MM.1S (cell line): Measurements from ENCODE around the gene PSTPIP2.

Experiments used
- DNase-seq: peaks from one replicate; pipeline ENCODE4 v3.0.0-alpha.2; 2015
- H2AFZ ChIP-seq: fragments of 300-600 bp; sonication (generic); 2 replicates; pipeline ENCODE4 v1.6.0; 2016; ENCODE audit warnings: antibody characterized with exemption, low read length
- H3F3A ChIP-seq: fragments of 300-600 bp; sonication (generic); 2 replicates; pipeline ENCODE4 v1.6.1; 2016; ENCODE audit warnings: mild to moderate bottlenecking, antibody characterized with exemption, low read length, moderate library complexity, mixed read lengths; ENCODE audit not compliant: insufficient read depth
- H3K27ac ChIP-seq: fragments of 300-600 bp; sonication (generic); 2 replicates; pipeline ENCODE4 v1.5.1; 2016; ENCODE audit warnings: mild to moderate bottlenecking, low read length
- H3K27me3 ChIP-seq: fragments of 300-600 bp; sonication (generic); replicated peaks from 2 replicates; pipeline ENCODE4 v1.6.0; 2016; ENCODE audit warnings: low read length; ENCODE audit not compliant: insufficient read depth
- H3K36me3 ChIP-seq: fragments of 300-600 bp; sonication (generic); replicated peaks from 2 replicates; pipeline ENCODE4 v1.6.1; 2016; ENCODE audit warnings: mild to moderate bottlenecking, low read length, mixed read lengths; ENCODE audit not compliant: insufficient read depth
- H3K4me1 ChIP-seq: fragments of 300-600 bp; sonication (generic); 2 replicates; pipeline ENCODE4 v1.6.1; 2016; ENCODE audit warnings: low read length, mixed read lengths
- H3K4me2 ChIP-seq: fragments of 300-600 bp; sonication (generic); 2 replicates; pipeline ENCODE4 v1.6.0; 2016; ENCODE audit warnings: low read depth, low read length
- H3K4me3 ChIP-seq: fragments of 300-600 bp; sonication (generic); 2 replicates; pipeline ENCODE4 v1.5.1; 2016; ENCODE audit warnings: low read length, mixed read lengths
- H3K79me2 ChIP-seq: fragments of 300-600 bp; sonication (generic); 2 replicates; pipeline ENCODE4 v1.6.1; 2016; ENCODE audit warnings: mixed run types, low read length, mixed read lengths
- H3K9ac ChIP-seq: fragments of 300-600 bp; sonication (generic); 2 replicates; pipeline ENCODE4 v1.6.1; 2016; ENCODE audit warnings: low read length, mixed read lengths
- H3K9me2 ChIP-seq: fragments of 300-600 bp; sonication (generic); replicated peaks from 2 replicates; pipeline ENCODE4 v1.6.1; 2016; ENCODE audit warnings: mild to moderate bottlenecking, low read length, mixed read lengths; ENCODE audit not compliant: insufficient read depth
- H3K9me3 ChIP-seq: fragments of 300-600 bp; sonication (generic); replicated peaks from 2 replicates; pipeline ENCODE4 v1.6.1; 2016; ENCODE audit warnings: mild to moderate bottlenecking, low read length, mixed read lengths; ENCODE audit not compliant: insufficient read depth
- H4K20me1 ChIP-seq: fragments of 300-600 bp; sonication (generic); 2 replicates; pipeline ENCODE4 v1.6.1; 2016; ENCODE audit warnings: mild to moderate bottlenecking, low read length, moderate library complexity, mixed read lengths; ENCODE audit not compliant: insufficient read depth
- CTCF ChIP-seq: fragments of 300-600 bp; sonication (generic); IDR thresholded peaks from 2 replicates; pipeline ENCODE4 v1.5.1; 2016; ENCODE audit warnings: antibody characterized with exemption, low read length, mixed read lengths
- EZH2 ChIP-seq: fragments of 300-600 bp; sonication (generic); optimal IDR thresholded peaks from 2 replicates; pipeline ENCODE3; 2017; ENCODE audit warnings: low read depth, mild to moderate bottlenecking, antibody characterized with exemption, low read length, mixed read lengths
- EZH2phosphoT487 ChIP-seq: fragments of 300-600 bp; sonication (generic); IDR thresholded peaks from 2 replicates; pipeline ENCODE4 v1.6.1; 2018; ENCODE audit warnings: antibody characterized with exemption, low read length

The PSTPIP2 gene

GRCh38 chr18:46080156-46080555 is 8.1 kb upstream of the PSTPIP2 start:
- no peak overlapping the region for H2AFZ ChIP-seq
- no peak overlapping the region for H3K9ac ChIP-seq
- no peaks in the 10 kb centered on the region for H4K20me1 ChIP-seq
- H3K4me2 ChIP-seq = no peak overlapping the region
- DNase-seq = no peak
- H3F3A ChIP-seq = peaks cover 19% of the 10 kb centered on the region
- no peaks in the 10 kb centered on the region for H3K9me3 ChIP-seq
- peaks cover 16% of the 10 kb centered on the region; the same call in 1 of the 2 replicates for H3K79me2 ChIP-seq
- H3K27me3 ChIP-seq = no peaks in the 10 kb centered on the region
- no peak overlapping the region for H3K27ac ChIP-seq
- TF ChIP-seq CTCF = no peak
- no peak for TF ChIP-seq EZH2phosphoT487
- no peak for TF ChIP-seq EZH2
- H3K9me2 ChIP-seq = no peaks in the 10 kb centered on the region
- no peak overlapping the region for H3K4me3 ChIP-seq
- peaks cover 24% of the 10 kb centered on the region for H3K36me3 ChIP-seq
- no peaks in the 10 kb centered on the region for H3K4me1 ChIP-seq

- H4K20me1 ChIP-seq = no peaks in the 10 kb centered on the region
- no peaks in the 10 kb centered on the region for H3K9me2 ChIP-seq
- H3K9me3 ChIP-seq = no peaks in the 10 kb centered on the region
- no peaks in the 10 kb centered on the region for H3K4me1 ChIP-seq
- no peaks in the 10 kb centered on the region for H3K27me3 ChIP-seq
- H3K36me3 ChIP-seq = peaks cover 19% of the 10 kb centered on the region
- H3K27ac ChIP-seq = no peak overlapping the region
- H3F3A ChIP-seq = peaks cover 19% of the 10 kb centered on the region
- no peak overlapping the region for H2AFZ ChIP-seq
- no peak overlapping the region for H3K4me2 ChIP-seq
- no peak overlapping the region for H3K4me3 ChIP-seq
- TF ChIP-seq CTCF (no peak), EZH2phosphoT487 (no peak), EZH2 (no peak)
- no peak for DNase-seq
- no peak overlapping the region for H3K9ac ChIP-seq
- H3K79me2 ChIP-seq = peaks cover 8% of the 10 kb centered on the region; the same call in 1 of the 2 replicates
Measured at GRCh38 chr18:46079336-46079735, 7.3 kb upstream of the PSTPIP2 start.

- Histone ChIP-seq H3K9ac (no peak overlapping the region), H3K27me3 (no peaks in the 10 kb centered on the region), H3K27ac (no peak overlapping the region), H3F3A (peaks cover 14% of the 10 kb centered on the region), H3K36me3 (no peaks in the 10 kb centered on the region), H3K9me3 (no peaks in the 10 kb centered on the region), H3K79me2 (0 out of 2 replicates have a peak, but pooled peaks cover 3% of the 10 kb centered on the region), H3K4me3 (no peak overlapping the region), H4K20me1 (no peaks in the 10 kb centered on the region), H3K4me1 (no peaks in the 10 kb centered on the region), H2AFZ (no peak overlapping the region), H3K9me2 (no peaks in the 10 kb centered on the region), H3K4me2 (no peak overlapping the region)
- TF ChIP-seq CTCF (peak; percentile 65), EZH2phosphoT487 (no peak)
- peak; percentile 62 for DNase-seq
Measured at GRCh38 chr18:46073474-46074331, 1.6 kb upstream of the PSTPIP2 start.
